NB4 (cell line): ENCODE measurements around the gene SLC35F5.

Experiments used
- CTCF ChIP-seq: IDR thresholded peaks from one replicate; pipeline ENCODE4 v1.5.1; 2012; ENCODE audit warnings: low read depth, low read length
- MYC ChIP-seq: IDR thresholded peaks from 2 replicates; pipeline ENCODE4 v1.6.1; 2011; ENCODE audit warnings: low read depth, low read length

DNA sequence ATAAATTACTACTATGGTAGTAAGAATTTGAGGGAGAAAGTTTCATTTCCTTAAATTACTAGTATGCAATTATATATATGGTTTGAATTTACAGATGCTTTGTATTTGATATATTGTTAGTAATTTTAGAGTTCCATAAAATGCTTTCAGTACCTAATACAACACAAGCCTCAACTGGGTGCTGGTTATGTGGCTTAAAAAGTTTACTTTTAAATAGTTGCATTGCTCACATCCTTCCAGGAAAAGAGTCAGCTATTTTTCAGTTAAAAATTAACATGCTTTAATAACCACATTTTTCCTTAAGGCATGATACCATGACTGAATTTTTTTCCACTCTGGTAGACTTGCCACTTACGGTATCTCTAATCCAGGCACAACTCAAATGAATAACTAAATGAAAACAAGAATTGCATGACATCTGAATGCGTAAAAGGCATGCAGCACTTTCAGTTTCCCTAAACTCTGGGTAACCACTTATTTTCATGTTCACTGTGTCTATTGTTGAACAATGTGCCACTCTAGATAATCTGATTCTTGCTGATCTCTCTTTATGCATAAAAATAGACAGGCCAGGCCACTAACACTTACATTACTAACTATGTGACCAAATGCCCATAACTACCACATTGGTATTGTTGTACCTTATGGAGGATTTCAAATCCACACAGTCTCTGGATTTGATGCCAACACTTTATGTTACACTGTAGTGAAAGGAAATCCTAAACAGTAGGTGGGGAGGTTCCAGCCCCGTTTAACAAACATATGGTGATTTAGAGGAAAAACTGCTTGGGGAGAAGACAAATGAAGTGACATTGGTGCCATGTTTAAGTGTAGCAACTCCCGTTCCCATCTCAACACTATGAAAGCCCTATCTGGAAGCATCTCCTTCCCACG lies 35.5 kb upstream of the SLC35F5 start:
- TF ChIP-seq CTCF: no peak
- TF ChIP-seq MYC: no peak
